Stomach (tissue), 9 donors: ENCODE measurements around the gene INS. TPM values are rescaled to one million over a fixed set of nuclear protein-coding genes. Genes with fewer than 3 reads are reported as not detected.

Experiments
- DNase-seq, 2 donors: peaks; one replicate each; pipeline versions ENCODE4 v3.0.0 to v3.0.0-alpha.2; 2013 to 2019
- H3K27ac ChIP-seq, 5 donors: fragments of 200-600 bp in 4 of 5; sonication (generic) in 4 of 5; one replicate each; pipeline ENCODE4 v1.5.1; 2013 to 2019; ENCODE audit warnings: mild to moderate bottlenecking in 1 of 5, moderate library complexity in 1 of 5
- H3K27me3 ChIP-seq, 3 donors: fragments of 200-600 bp; sonication (generic); one replicate each; pipeline ENCODE4 v1.5.1; 2017 to 2019; ENCODE audit warnings: mixed run types in 1 of 3
- H3K36me3 ChIP-seq, 4 donors: fragments of 200-600 bp; sonication (generic); 1 replicate in 3 of 4; 2 replicates in 1 of 4; pipeline ENCODE4 v1.5.1; 2016 to 2019
- H3K4me1 ChIP-seq, 4 donors: fragments of 200-600 bp; sonication (generic); one replicate each; pipeline ENCODE4 v1.5.1; 2016 to 2019
- H3K4me3 ChIP-seq, 4 donors: fragments of 200-600 bp; sonication (generic) in 3 of 4; one replicate each; pipeline ENCODE4 v1.5.1; 2016 to 2019; ENCODE audit warnings: mild to moderate bottlenecking in 1 of 4
- H3K9me3 ChIP-seq, 4 donors: fragments of 200-600 bp; sonication (generic); one replicate each; pipeline ENCODE4 v1.5.1; 2016 to 2019
- EP300 ChIP-seq: sonication (generic); formaldehyde crosslinking; IDR thresholded peaks from one replicate; pipeline ENCODE4 v1.6.1; 2017; ENCODE audit warnings: antibody characterized with exemption
- POLR2A ChIP-seq, 4 donors: fragments of 450-650 bp; IDR thresholded peaks; one replicate each; pipeline ENCODE4 v1.6.1; 2016; ENCODE audit warnings: antibody characterized with exemption in 4 of 4, control low read depth in 2 of 4, mild to moderate bottlenecking in 1 of 4, moderate library complexity in 1 of 4
- POLR2AphosphoS5 ChIP-seq, 3 donors: sonication (generic); formaldehyde crosslinking; IDR thresholded peaks; one replicate each; pipeline ENCODE4 v1.6.1; 2016; ENCODE audit warnings: antibody characterized with exemption in 3 of 3
- WGBS, 5 donors: extraction: QIAGEN DNeasy Blood & Tissue Kit in 3 of 5; methylation state at CpG; one replicate each; pipeline versions ENCODE4 v1.1.5 to v1.1.7; 2013 to 2018; 5-methylcytosine and 5-hydroxymethylcytosine counted together
- intact Hi-C: fragments of 100-400 bp; cut with DNase I; formaldehyde crosslinking; loops from one replicate; pipeline ENCODE4 v1.15.1; 2023; ENCODE audit warnings: low total_unique reads
- polyA plus RNA-seq, 3 donors: library from polyadenylated mRNA; stranded (reverse); fragments of 200-250 nt; gene quantifications; one replicate each; pipeline ENCODE4 v1.2.3, GENCODE V29; 2013
- total RNA-seq, 5 donors: library from RNA; depleted of rRNA; stranded (reverse); fragments of >200 nt; gene quantifications; one replicate each; pipeline versions ENCODE4 v1.1.0 to v1.2.3, GENCODE V29; 2014 to 2016
- TF ChIP-seq, protein P1 (sequence below), 7 experiments: fragments of 450-650 bp in 4 of 7; fragments of 200-600 bp in 3 of 7; sonication (generic) in 3 of 7; IDR thresholded peaks; one replicate each; pipeline ENCODE4 v1.5.1; 2016 to 2019; ENCODE audit warnings: antibody characterized with exemption in 7 of 7, control low read depth in 2 of 7, mild to moderate bottlenecking in 1 of 7
- donor health status: healthy with polysubstance abuse.
- donor health status: Bipolar disorder and iron deficiency.
- donor health status: healthy.

INS gene
- total and polyA plus RNA-seq, 8 donors: 7.2 to 37.6 TPM; not detected in 6

DNA sequence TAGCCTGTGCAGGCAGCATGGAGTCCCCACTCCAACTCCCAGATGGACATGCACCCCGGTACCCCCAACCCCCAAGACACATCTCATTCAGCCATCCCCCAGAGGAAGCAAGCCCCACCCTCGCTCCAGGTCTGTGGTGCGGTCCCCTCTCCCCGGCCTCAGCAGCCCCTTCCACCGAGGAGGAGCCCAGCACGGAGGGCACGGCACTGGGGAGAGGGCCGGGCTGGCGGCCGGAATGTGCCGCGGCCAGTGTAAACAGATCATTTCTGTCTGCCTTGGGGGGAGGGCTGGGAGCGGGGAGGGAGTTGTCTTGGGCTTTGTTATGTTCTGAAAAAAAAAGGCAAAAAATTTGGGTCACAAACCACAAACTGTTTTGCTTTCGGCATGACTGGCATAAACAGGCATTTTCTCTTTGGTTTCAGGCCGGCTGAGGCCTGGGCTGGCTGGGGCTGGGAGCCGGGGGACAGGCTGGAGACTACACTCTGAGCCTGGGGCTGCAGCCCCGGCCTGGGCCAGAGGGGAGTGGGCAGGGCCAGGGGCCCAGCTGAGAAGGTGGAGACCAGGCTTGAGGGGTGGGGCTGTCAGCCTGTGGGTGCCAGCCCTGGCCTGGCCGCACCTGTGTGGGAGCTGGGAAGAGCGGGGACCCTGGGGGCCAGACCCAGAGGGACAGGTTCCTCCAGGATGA, 38.6 kb downstream of the INS start:
- no peak overlapping the region for H3K4me3 ChIP-seq
- TF ChIP-seq POLR2AphosphoS5 (IDR thresholded peaks at IDR 0.05) (no peak), POLR2A (IDR thresholded peaks at IDR 0.05) (no peak), EP300 (no peak)
- TF ChIP-seq, protein P1, sequence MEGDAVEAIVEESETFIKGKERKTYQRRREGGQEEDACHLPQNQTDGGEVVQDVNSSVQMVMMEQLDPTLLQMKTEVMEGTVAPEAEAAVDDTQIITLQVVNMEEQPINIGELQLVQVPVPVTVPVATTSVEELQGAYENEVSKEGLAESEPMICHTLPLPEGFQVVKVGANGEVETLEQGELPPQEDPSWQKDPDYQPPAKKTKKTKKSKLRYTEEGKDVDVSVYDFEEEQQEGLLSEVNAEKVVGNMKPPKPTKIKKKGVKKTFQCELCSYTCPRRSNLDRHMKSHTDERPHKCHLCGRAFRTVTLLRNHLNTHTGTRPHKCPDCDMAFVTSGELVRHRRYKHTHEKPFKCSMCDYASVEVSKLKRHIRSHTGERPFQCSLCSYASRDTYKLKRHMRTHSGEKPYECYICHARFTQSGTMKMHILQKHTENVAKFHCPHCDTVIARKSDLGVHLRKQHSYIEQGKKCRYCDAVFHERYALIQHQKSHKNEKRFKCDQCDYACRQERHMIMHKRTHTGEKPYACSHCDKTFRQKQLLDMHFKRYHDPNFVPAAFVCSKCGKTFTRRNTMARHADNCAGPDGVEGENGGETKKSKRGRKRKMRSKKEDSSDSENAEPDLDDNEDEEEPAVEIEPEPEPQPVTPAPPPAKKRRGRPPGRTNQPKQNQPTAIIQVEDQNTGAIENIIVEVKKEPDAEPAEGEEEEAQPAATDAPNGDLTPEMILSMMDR (IDR thresholded peaks at IDR 0.05): no peak
- H3K27me3 ChIP-seq: peaks cover 0 to 52% (median 9%) of the 10 kb centered on the region in 3 donors
- H3K9me3 ChIP-seq: peaks cover 0 to under 1% (median under 1%) of the 10 kb centered on the region in 4 donors
- intact Hi-C loops: no loop called here
- no peak for DNase-seq
- WGBS, 5 donors: 25 to 46% (median 33%) methylated on average over 16 to 19 of the region's 19 CpGs
- no peaks in the 10 kb centered on the region for H3K36me3 ChIP-seq
- H3K27ac ChIP-seq: no peak overlapping the region
- peaks cover 0 to 8% (median 7%) of the 10 kb centered on the region in 4 donors for H3K4me1 ChIP-seq

DNA sequence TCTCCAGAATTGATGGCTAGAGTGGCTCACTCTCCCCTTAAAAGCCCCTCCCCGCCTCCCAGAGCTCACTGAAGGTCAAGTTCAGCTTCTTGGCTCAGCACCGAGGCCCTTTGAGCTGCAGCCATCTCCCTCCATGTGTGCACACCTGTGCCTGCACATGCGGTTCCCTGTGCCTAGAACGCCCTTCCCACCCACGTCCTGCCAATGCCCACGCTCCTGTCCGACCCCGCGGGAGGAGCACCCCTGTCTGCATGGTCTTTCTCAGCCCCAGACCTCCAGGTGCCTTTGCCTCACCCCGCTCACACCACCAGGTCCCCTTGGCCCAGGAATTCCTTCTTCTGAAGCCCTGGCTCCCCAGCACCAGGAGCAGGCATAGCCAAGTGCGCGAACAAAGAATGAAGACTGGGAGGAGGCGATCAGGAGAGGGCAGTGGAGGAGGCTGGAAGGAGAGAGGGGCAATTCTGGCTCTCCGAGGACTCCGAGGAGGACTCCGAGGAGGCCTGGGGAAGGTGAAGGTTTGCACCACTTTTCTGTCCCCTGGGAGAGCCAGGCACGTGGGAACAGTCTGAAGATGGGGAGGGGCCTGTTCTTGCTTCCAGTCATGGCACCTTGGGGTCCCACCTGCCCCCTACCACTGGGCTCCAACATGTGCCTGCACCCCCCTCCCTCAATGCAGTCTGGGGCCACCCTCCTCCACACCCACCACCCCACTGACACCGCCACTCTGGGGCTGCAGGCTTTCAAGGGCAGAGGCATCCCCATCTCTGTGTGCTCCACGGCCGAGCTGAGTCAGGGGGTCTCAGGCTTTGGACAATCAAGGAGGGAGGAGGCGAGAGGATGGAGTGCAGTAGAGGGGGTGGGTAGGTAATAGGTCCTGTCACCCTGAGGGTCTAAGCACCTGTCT, 39.5 kb downstream of the INS start:
- Histone ChIP-seq H3K27ac (no peak overlapping the region), H3K27me3 (peaks cover 0 to 52% (median 9%) of the 10 kb centered on the region in 3 donors), H3K9me3 (peaks cover 0 to 9% (median 9%) of the 10 kb centered on the region in 4 donors), H3K4me1 (peaks cover 0 to 8% (median 7%) of the 10 kb centered on the region in 4 donors), H3K36me3 (no peaks in the 10 kb centered on the region), H3K4me3 (no peak overlapping the region)
- DNase-seq: no peak
- TF ChIP-seq, protein P1 (IDR thresholded peaks at IDR 0.05): no peak
- TF ChIP-seq EP300: no peak
- no peak for TF ChIP-seq POLR2AphosphoS5 (IDR thresholded peaks at IDR 0.05)
- TF ChIP-seq POLR2A (IDR thresholded peaks at IDR 0.05): no peak
- 71 to 80% (median 75%) methylated on average over 20 to 21 of the region's 21 CpGs for WGBS, 5 donors
- intact Hi-C loops: no loop called here

DNA sequence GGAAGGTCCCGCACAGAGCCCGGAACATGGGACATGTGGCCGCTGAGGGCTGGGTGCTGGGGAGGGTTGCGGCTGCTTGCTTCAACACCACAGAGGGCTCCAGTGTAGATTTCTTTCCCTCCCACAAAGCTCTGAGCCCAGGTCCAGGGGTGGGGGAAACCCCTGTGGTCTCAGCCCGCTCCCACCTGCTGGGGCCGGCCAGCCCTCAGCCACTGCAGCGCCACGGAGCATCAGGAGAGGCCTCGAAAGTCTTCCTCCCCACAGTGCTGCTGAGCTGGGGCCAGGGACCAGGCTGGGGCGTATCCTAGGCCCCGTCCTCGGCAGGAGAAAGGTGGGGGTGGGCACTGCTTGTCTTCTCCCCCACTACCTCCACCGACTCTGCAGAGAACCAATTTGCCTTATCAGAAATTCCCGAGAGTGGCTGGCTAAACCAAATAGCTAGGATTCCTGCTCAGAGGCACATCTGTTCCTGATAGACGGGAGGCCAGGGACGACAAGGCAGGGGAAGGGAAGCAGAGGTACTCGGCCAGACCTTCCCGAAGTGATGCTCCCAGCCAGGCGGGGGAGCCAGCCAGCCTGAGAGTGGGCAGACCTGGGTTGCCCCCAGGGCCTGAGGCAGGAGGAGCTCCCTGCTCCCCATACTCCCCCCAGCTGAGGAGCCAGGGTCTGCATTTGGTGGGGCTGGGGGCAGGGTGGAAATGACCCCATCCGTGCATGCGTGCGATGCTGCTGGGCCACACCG, 40.5 kb downstream of the INS start:
- Histone ChIP-seq H3K4me1 (peaks cover 0 to 8% (median 7%) of the 10 kb centered on the region in 4 donors), H3K27ac (no peak overlapping the region), H3K4me3 (no peak overlapping the region), H3K9me3 (peaks cover 0 to 19% (median 15%) of the 10 kb centered on the region in 4 donors), H3K27me3 (peaks cover 0 to 52% (median 9%) of the 10 kb centered on the region in 3 donors), H3K36me3 (no peaks in the 10 kb centered on the region)
- TF ChIP-seq POLR2AphosphoS5 (IDR thresholded peaks at IDR 0.05): no peak
- TF ChIP-seq, protein P1 (IDR thresholded peaks at IDR 0.05): no peak
- no peak for TF ChIP-seq POLR2A (IDR thresholded peaks at IDR 0.05)
- no peak for TF ChIP-seq EP300
- no peak for DNase-seq
- WGBS, 5 donors: 60 to 70% (median 68%) methylated on average over 17 to 23 of the region's 23 CpGs
- intact Hi-C loops: no loop called here

DNA sequence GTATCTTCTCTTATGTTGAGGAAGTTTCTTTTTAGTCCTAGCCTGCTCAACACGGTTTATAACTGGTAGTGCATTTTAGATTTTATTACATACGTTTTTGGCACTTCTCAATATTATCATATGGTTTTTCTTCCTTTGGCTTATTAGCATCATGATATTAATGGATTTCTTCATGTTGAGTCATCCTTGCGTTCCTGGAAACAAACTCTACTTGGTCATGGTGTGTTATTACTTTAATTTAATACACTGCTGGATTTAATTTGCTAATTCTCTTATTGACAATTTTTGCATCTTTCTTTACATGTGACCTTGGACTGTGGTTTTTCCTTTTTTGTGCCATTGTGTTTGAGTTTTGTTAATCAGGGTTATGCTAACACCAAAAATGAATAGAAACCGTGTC, 42.3 kb downstream of the INS start:
- no peak for DNase-seq
- H3K27ac ChIP-seq: no peak overlapping the region
- no peak overlapping the region for H3K4me3 ChIP-seq
- H3K4me1 ChIP-seq: peaks cover 0 to 8% (median 7%) of the 10 kb centered on the region in 4 donors
- peaks cover 0 to 19% (median 15%) of the 10 kb centered on the region in 4 donors for H3K9me3 ChIP-seq
- intact Hi-C loops: no loop called here
- TF ChIP-seq, protein P1 (IDR thresholded peaks at IDR 0.05): no peak
- TF ChIP-seq POLR2AphosphoS5 (IDR thresholded peaks at IDR 0.05) (no peak), EP300 (no peak), POLR2A (IDR thresholded peaks at IDR 0.05) (no peak)
- 79 to 92% (median 88%) methylated on average over 4 of the region's 4 CpGs for whole genome bisulfite sequencing, 5 donors
- no peaks in the 10 kb centered on the region for H3K36me3 ChIP-seq
- H3K27me3 ChIP-seq: peaks cover 0 to 41% (median 9%) of the 10 kb centered on the region in 3 donors
